Measurements from ENCODE around the gene THOC2.

DNA sequence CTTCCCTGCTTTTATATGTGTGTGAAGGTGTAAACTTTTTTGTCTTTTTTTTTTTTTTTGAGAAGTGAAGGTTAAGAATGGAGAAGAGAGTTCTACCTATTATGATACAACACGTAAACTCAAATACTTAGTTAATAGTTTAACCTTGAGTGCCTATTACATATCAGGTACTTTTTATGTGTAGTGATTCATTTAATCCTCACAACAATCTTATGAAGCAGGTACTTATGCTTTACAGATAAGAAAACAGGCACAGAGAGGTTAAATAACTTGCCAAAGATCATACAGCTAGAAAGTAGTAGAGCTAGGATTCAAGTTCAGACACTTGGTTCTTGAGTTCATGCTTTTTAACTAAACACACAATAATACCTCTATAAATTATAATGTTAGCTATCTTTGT lies 107.4 kb downstream of the THOC2 start:
- TF ChIP-seq EZH2phosphoT487 (IDR thresholded peaks at IDR 0.05; ENCODE audit: insufficient read depth, low read depth): no peak
- no peak for TF ChIP-seq EZH2 (IDR thresholded peaks at IDR 0.05; ENCODE audit: insufficient read depth, poor library complexity, severe bottlenecking)
